HepG2 (cell line): ENCODE data around the gene GPT2. TPM values are rescaled to one million over a fixed set of nuclear protein-coding genes. Genes with fewer than 3 reads are reported as not detected.

Experiments used
- KIAA2018 ChIP-seq: sonication (generic); formaldehyde crosslinking; IDR thresholded peaks from 2 replicates; pipeline ENCODE4 v1.5.0; 2020; ENCODE audit warnings: mild to moderate bottlenecking, missing genetic modification reagents, borderline replicate concordance
- MTA3 ChIP-seq: sonication (generic); formaldehyde crosslinking; IDR thresholded peaks from 2 replicates; pipeline ENCODE4 v1.4.0; 2020; ENCODE audit warnings: missing genetic modification reagents
- MYNN ChIP-seq: sonication (generic); formaldehyde crosslinking; IDR thresholded peaks from 2 replicates; pipeline ENCODE4 v1.4.0; 2020; ENCODE audit warnings: mild to moderate bottlenecking, low read depth, missing genetic modification reagents
- NFRKB ChIP-seq: fragments of 450-650 bp; IDR thresholded peaks from 2 replicates; pipeline ENCODE4 v1.6.1; 2017
- PPARG ChIP-seq: conservative IDR thresholded peaks from 2 replicates; pipeline ENCODE4 v1.6.1; 2016; ENCODE audit warnings: missing biosample characterization, missing genetic modification reagents
- REXO4 ChIP-seq: sonication (generic); formaldehyde crosslinking; IDR thresholded peaks from 2 replicates; pipeline ENCODE4 v1.8.0; 2022; ENCODE audit warnings: missing genetic modification reagents, mild to moderate bottlenecking, borderline replicate concordance
- RFXANK ChIP-seq: IDR thresholded peaks from 2 replicates; pipeline ENCODE4 v1.6.1; 2016
- RFXAP ChIP-seq: sonication (generic); formaldehyde crosslinking; IDR thresholded peaks from 2 replicates; pipeline ENCODE4 v1.4.0; 2020; ENCODE audit warnings: missing genetic modification reagents, borderline replicate concordance
- SIN3A ChIP-seq: IDR thresholded peaks from 2 replicates; pipeline ENCODE4 v1.6.1; 2011; ENCODE audit warnings: low read depth, mild to moderate bottlenecking, control low read depth, low read length, borderline replicate concordance
- XRCC5 ChIP-seq: fragments of 200-400 bp; formaldehyde crosslinking; optimal IDR thresholded peaks from 2 replicates; pipeline ENCODE3; 2017; ENCODE audit warnings: mild to moderate bottlenecking, low read length
- ZBTB33 ChIP-seq: sonication (generic); formaldehyde crosslinking; IDR thresholded peaks from 2 replicates; pipeline ENCODE4 v1.4.0; 2020; ENCODE audit warnings: missing genetic modification reagents
- ZFP82 ChIP-seq: sonication (generic); formaldehyde crosslinking; IDR thresholded peaks from 2 replicates; pipeline ENCODE4 v1.5.1; 2020; ENCODE audit warnings: mild to moderate bottlenecking, missing genetic modification reagents, borderline replicate concordance
- ZNF138 ChIP-seq: sonication (generic); formaldehyde crosslinking; IDR thresholded peaks from 2 replicates; pipeline ENCODE4 v1.5.0; 2020; ENCODE audit warnings: mild to moderate bottlenecking, low read depth, missing genetic modification reagents
- ZNF160 ChIP-seq: sonication (generic); formaldehyde crosslinking; IDR thresholded peaks from 2 replicates; pipeline ENCODE4 v1.8.0; 2022; ENCODE audit warnings: mild to moderate bottlenecking, inconsistent platforms, missing genetic modification reagents
- ZNF234 ChIP-seq: sonication (generic); formaldehyde crosslinking; conservative IDR thresholded peaks from 2 replicates; pipeline ENCODE4 v1.5.1; 2020; ENCODE audit warnings: mild to moderate bottlenecking, missing genetic modification reagents
- ZNF432 ChIP-seq: sonication (generic); formaldehyde crosslinking; IDR thresholded peaks from 2 replicates; pipeline ENCODE4 v1.5.0; 2020; ENCODE audit warnings: missing genetic modification reagents, mild to moderate bottlenecking, borderline replicate concordance
- ZNF883 ChIP-seq: sonication (generic); formaldehyde crosslinking; IDR thresholded peaks from 2 replicates; pipeline ENCODE4 v1.5.1; 2020; ENCODE audit warnings: mild to moderate bottlenecking, missing genetic modification reagents; ENCODE audit errors: not compliant biosample characterization
- polyA plus RNA-seq, 8 experiments: library from polyadenylated mRNA; depleted of rRNA in 3 of 8; stranded (reverse) in 7 of 8; unstranded in 1 of 8; fragments of >200 nt; fragmentation: Illumina TruSeq in 4 of 8; extraction: Trizol in 4 of 8; gene quantifications; 2 replicates each; pipeline versions ENCODE4 v1.2.1 to v1.2.3, GENCODE V29; 2011 to 2016; ENCODE audit warnings: low read depth in 4 of 8, missing spikeins in 1 of 8, mixed read lengths in 1 of 8; ENCODE audit not compliant: insufficient read depth in 1 of 8
- total RNA-seq, 5 experiments: library from RNA; depleted of rRNA; stranded (reverse); fragments of >200 nt; fragmentation: Illumina TruSeq; extraction: Trizol; gene quantifications; 2 replicates each; pipeline ENCODE4 v1.2.3, GENCODE V29; 2016; ENCODE audit warnings: low read depth in 1 of 5

Gene GPT2
- total and polyA plus RNA-seq, 2 of the 13 experiments (the other 11 are each of a cell fraction or from before 2014, with no cell fraction given) = 138 to 267 TPM

GRCh38 chr16:46853713-46854443 lies 30.3 kb upstream of the GPT2 start (continued):
- TF ChIP-seq ZNF883 (CRISPR knock-in tag) = peak; percentile 32
- TF ChIP-seq PPARG = peak; percentile 42; the same call in 1 of the 2 replicates
- TF ChIP-seq ZNF160 = no peak
- no peak; the same call in 1 of the 2 replicates for TF ChIP-seq RFXAP (CRISPR knock-in tag)
- no peak; the same call in 1 of the 2 replicates for TF ChIP-seq MYNN (CRISPR knock-in tag)
- TF ChIP-seq KIAA2018 (CRISPR knock-in tag) = no peak
- no peak for TF ChIP-seq ZNF432 (CRISPR knock-in tag)
- TF ChIP-seq ZFP82 (CRISPR knock-in tag) = no peak
- no peak for TF ChIP-seq MTA3 (CRISPR knock-in tag)
- TF ChIP-seq ZNF234 (CRISPR knock-in tag) = no peak
- no peak for TF ChIP-seq SIN3A
- no peak for TF ChIP-seq REXO4 (CRISPR knock-in tag)
- 0 out of 2 replicates have a peak, but pooled peaks have one; percentile 39 for TF ChIP-seq ZNF138
- TF ChIP-seq NFRKB = no peak
- no peak for TF ChIP-seq RFXANK (CRISPR knock-in tag)
- TF ChIP-seq ZBTB33 (CRISPR knock-in tag) = 0 out of 2 replicates have a peak, but pooled peaks have one; percentile 31
- TF ChIP-seq XRCC5 = peak; percentile 91
